GM18907 (cell line): Measurements from ENCODE around the gene POLRMT.
"Not testable (repeated sequence)": the region's sequence is repeated elsewhere in the genome, so short reads cannot be mapped to it uniquely, and the experiment has no call there.

Source experiments
- ATAC-seq: cut with Tn5 transposase; IDR thresholded peaks from one replicate; pipeline ENCODE4 v1.9.1; 2021; ENCODE audit warnings: mild to moderate bottlenecking, moderate library complexity; ENCODE audit not compliant: unreplicated experiment

The POLRMT gene

DNA sequence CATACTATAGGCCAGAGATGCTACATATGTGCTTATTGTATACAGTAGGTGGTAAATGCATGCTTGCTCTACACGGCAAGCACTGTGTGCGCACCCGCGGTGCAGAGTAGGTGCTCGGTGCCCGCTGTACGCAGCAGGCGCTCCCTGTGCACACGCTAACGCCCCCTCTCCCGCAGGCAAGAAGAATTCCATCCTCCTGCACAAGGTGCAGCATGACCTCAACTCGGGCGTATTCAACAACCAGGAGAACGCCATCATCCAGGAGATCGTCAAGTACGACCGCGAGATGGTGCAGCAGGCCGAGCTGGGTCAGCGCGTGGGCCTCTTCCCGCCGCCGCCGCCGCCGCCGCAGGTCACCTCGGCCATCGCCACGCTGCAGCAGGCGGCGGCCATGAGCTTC is 17.7 kb downstream of the POLRMT start:
- ATAC-seq, result no peak

- ATAC-seq, result no peak
These were observed 19.4 kb downstream of the POLRMT start for GRCh38 chr19:613732-614567.

DNA sequence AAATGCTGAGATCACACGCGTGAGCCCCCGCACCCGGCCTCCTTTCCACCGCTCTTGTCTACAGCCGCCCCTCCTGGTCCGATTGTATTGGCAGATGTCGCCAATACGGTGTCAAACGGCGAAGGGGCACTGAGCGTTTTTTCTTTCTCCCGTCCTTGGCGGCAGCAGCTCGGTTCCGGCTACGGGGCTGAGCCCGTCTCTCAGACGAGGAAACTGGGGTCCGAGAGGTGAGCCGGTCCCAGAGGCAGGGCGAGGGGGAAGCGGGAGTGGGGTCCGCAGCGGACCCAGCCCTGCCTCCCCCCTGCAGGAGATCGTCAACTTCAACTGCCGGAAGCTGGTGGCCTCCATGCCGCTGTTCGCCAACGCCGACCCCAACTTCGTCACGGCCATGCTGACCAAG is 20.4 kb downstream of the POLRMT start:
- ATAC-seq, result no peak

GRCh38 chr19:611481-611868 is 21.9 kb downstream of the POLRMT start:
- no peak for ATAC-seq

GRCh38 chr19:610801-611480 is 22.4 kb downstream of the POLRMT start:
- ATAC-seq, result no peak

DNA sequence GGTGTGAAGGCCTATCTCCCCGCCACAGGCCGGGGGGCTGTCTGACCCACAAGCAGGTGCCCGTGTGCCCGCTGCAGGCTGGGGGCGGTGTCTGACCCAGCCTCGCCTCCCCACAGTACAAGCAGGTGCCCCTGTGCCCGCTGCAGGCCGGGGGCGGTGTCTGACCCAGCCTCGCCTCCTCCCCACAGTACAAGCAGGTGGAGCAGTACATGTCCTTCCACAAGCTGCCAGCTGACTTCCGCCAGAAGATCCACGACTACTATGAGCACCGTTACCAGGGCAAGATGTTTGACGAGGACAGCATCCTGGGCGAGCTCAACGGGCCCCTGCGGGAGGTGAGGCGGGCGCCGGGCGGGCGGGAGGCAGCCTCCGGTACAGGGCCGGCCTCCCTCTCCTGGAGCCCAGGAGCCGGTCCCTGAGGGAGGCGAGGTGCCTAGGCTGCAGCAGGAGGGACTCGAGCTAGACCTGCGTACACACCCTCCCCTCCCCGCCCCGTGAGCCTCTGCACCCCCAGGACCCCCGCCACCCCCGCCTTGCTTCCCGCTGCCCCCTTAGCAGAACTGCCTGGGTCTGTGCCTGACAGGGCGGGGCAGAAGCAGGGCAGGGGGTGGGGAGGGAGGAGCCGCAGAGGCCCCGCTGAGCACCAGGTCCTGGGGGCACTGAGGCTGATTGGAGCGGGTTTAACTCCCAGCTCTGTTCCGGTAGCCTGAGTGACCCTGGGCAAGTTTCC is 23.1 kb downstream of the POLRMT start:
- no peak for ATAC-seq

- ATAC-seq, result no peak
These were observed 24.4 kb downstream of the POLRMT start for GRCh38 chr19:609004-609346.

GRCh38 chr19:608155-609003 is 25.0 kb downstream of the POLRMT start:
- ATAC-seq, result no peak

DNA sequence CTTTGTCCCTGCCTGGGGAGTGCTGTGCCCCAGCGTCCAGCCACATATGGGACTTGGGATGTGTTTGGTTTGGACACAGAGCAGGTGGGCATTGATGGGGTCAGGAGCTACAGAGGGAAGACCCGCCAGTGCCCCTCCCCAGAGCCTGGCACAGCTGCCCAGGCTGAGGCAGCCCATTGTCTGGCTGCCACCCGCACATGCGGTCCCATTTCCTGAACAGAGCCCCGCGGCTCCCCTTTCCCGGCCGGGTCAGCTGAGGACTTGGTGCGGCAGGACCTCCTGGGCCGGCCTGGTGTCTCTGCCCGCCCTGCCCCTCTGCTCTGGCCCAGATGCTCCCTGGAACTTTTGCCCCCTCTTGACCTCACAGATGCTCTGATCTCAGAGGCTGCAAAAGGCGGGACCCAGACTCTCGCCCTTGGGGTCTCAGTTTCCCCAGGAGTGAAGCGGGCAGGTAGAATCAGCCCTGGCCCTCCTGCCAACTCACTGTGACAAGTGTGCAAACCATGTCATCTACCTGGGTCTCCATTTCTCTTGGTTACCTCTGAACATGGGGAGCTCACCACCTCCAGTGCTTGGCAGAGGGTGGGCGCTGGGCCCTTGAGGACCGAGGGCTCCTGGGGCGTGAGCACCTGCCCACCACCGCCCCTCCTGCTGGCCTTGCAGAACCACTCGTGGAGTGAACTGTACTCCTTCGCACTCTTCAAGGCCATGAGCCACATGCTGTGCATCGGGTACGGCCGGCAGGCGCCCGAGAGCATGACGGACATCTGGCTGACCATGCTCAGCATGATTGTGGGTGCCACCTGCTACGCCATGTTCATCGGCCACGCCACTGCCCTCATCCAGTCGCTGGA is 25.8 kb downstream of the POLRMT start:
- no peak for ATAC-seq

DNA sequence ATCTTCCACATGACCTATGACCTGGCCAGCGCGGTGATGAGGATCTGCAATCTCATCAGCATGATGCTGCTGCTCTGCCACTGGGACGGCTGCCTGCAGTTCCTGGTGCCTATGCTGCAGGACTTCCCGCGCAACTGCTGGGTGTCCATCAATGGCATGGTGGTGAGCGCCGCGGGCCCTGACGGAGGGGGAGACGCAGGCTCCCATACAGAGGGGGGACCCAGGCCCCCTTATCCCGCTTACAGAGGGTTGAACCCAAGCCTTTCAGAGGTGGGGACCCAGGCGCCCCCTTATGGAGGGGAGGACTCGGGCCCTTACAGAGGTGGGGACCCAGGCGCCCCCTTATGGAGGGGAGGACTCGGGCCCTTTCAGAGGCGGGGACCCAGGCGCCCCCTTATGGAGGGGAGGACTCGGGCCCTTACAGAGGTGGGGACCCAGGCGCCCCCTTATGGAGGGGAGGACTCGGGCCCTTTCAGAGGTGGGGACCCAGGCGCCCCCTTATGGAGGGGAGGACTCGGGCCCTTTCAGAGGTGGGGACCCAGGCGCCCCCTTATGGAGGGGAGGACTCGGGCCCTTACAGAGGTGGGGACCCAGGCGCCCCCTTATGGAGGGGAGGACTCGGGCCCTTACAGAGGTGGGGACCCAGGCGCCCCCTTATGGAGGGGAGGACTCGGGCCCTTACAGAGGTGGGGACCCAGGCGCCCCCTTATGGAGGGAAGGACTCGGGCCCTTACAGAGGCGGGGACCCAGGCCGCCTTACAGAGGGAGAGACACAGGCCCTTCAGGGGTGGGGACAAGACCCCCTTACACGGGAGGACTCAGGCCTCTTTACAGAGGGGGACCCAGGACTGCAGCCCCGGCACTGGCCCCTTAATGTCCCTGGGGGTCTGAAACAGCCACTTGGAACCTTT is 28.0 kb downstream of the POLRMT start:
- ATAC-seq, result not testable (repeated sequence)

DNA sequence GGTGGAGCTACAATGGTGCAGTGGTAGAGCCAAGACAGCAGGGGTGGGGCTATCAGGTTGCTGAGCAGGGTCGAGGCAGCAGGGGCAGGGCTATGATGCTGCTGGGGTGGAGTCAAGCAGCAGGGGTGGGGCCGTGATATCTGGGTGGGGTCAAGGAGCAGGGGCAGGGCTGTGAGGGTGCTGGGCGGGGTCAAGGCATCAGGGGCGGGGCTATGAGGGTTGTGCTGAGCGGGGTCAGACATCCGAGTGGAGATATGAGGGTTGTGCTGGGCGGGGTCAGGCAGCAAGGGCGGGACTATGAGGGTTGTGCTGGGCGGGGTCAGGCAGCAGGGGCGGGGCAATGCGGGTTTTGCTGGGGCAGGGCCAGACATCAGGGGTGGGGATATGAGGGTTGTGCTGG is 29.0 kb downstream of the POLRMT start:
- no peak for ATAC-seq

- ATAC-seq, result not testable (repeated sequence)
These were observed 29.6 kb downstream of the POLRMT start for GRCh38 chr19:603779-604178.

GRCh38 chr19:603302-603639 is 30.1 kb downstream of the POLRMT start:
- ATAC-seq, result not testable (repeated sequence)

- ATAC-seq, result no peak
These were observed 30.7 kb downstream of the POLRMT start for GRCh38 chr19:602391-603301.

DNA sequence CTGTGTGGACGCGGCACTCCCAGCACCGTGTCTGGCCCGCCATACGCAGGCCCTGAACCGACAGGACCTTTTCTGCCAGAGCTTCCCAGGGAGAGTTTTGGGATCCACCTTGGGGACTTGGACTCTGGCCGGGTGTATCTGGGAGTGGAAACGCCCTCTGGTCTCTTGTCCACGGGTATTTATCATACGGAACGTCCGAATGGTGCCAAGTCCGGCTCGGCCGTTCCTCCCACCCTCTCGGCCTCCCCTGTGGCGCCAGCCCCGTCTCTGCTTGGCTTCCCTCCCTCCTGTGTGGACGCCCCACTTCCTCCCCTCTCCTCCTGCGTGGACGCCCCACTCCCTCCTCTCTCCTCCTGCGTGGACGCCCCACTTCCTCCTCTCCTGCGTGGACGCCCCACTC is 31.5 kb downstream of the POLRMT start:
- no peak for ATAC-seq

DNA sequence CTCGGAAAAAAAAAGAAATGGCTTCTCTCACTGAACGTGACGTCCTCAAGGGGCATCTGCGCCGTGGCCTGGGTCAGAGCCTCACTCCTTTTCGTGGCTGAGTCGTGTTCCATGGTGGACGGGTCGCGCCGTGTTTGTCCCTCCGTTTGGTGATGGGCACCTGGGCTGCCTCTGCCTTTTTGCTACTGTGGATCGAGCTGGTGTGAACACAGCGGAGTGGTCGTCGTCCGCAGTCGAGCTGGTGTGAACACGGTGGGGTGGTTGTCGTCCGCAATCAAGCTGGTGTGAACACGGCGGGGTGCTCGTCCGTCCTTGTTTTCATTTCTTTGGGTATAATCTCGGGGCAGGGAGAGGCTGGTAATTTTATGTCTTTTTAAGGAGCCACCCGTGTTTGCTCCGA is 32.0 kb downstream of the POLRMT start:
- ATAC-seq, result no peak

DNA sequence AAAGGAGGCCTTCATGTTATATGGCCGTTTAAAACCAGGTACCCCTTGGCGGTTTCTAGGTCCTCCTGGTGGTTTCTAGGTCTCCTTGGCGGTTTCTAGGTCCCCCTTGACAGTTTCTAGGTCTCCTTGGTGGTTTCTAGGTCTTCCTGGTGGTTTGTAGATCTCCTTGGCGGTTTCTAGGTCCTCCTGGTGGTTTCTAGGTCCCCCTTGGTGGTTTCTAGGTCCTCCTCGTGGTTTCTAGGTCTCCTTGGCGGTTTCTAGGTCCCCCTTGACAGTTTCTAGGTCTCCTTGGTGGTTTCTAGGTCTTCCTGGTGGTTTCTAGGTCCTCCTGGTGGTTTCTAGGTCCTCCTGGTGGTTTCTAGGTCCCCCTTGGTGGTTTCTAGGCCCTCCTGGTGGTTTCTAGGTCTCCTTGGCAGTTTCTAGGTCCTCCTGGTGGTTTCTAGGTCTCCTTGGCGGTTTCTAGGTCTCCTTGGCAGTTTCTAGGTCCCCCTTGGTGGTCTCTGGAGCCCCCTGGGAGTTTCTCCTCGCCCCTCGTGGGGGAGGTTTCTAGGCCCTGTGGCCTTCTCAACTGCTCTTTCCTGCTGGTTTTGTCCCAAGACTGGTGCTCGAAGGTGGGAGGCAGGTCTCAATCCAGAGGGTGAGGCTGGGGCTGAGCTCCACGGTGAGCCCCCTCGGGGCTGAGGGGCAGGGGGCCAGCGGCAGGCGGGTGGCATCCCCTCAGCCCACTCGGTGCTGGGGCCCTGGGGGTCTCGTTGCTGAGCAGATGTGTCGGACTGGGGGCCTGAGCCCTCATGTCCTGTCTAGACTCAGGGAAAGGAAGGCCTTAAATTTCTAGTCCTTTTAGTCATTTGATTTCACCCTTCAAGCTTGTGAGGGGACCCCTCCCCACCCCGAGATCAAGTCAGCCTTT is 35.7 kb downstream of the POLRMT start:
- no peak for ATAC-seq
